ENCODE results near the gene TEAD4.

- TF ChIP-seq CTCF (IDR thresholded peaks at IDR 0.05) (no peak), POLR2A (IDR thresholded peaks at IDR 0.05) (no peak)
Measured at GRCh38 chr12:2974560-2974971, 15.4 kb downstream of the TEAD4 start.
